ENCODE measurements around the gene SMIM3. TPM values are rescaled to one million over a fixed set of nuclear protein-coding genes. Genes with fewer than 3 reads are reported as not detected.
A peak's percentile ranks its signal among the peaks of the same experiment; 100 is the strongest.

SMIM3 gene
- total RNA-seq (2012; rRNA removed) (36.1 and 37.5 TPM in 2 replicates), polyA plus RNA-seq (2012; rRNA removed) (42.6 and 53.4 TPM in 2 replicates), Bru-seq, nascent RNA (percentile 79 among the genes with signal in this experiment), BruChase-seq, experiment 1, labeled RNA remaining after a 6-hour chase (percentile 66 among the genes with signal in this experiment), BruChase-seq, experiment 2, labeled RNA remaining after a 2-hour chase (percentile 73 among the genes with signal in this experiment)
- polyA plus RNA-seq (2012; cell fraction: cytosol; rRNA removed) = 34.9 and 58.2 TPM in 2 replicates
- polyA plus RNA-seq (2012; cell fraction: nucleus; rRNA removed; ENCODE audit: low replicate concordance) = 10.7 and 26.3 TPM in 2 replicates
- long read RNA-seq, transcript SMIM3-201 (2 exons, 2,332 nt) = major isoform, 41 of 52 reads
- long read RNA-seq, partial matches to known transcripts = 9 of 52 reads
- long read RNA-seq, other reads (novel, unspliced or antisense) = 2 of 52 reads

GRCh38 chr5:150778517-150779396, at the start of gene SMIM3:
TSS of gene SMIM3 (plus strand) at chr5:150778757. CDS start at chr5:150795441, 16,684 bp downstream.
- H4K91ac ChIP-seq (ENCODE audit: insufficient read depth, low read depth, low read length) = peak within 1 kb of the TSS; percentile 97
- in situ Hi-C loops (cut with MboI; ENCODE audit: low sequenced_read_pairs) = no loop called here
- H4K5ac ChIP-seq (ENCODE audit: low read depth, low read length) = peak within 1 kb of the TSS; percentile 76
- H3K9me3 ChIP-seq (ENCODE audit: control insufficient read depth, insufficient read depth, low read length) = no peaks in the 10 kb centered on the region
- peak within 1 kb of the TSS; percentile 93 for H3K18ac ChIP-seq (ENCODE audit: low read depth, low read length)
- CTCF ChIA-PET = interaction anchor here (0.7 to 2.4 kb wide), 7 partner anchors 11 to 473 kb away, joined by 3 to 8 read pairs (median 3); partner anchors contain the start of gene DCTN4
- H3K27ac ChIP-seq (ENCODE audit: insufficient read depth, low read length) = peak within 1 kb of the TSS; percentile 88
- peak within 1 kb of the TSS; percentile 98 for H2AK9ac ChIP-seq (replicated peaks; ENCODE audit: low read depth, low read length, poor library complexity)
- ATAC-seq (ENCODE audit: low read depth) (peak; percentile 79), DNase-seq (peak; percentile 63)
- H2BK5ac ChIP-seq (ENCODE audit: low read depth, low read length, poor library complexity, severe bottlenecking) = peak within 1 kb of the TSS; percentile 98
- H3K4me3 ChIP-seq (ENCODE audit: insufficient read depth, low read depth, low read length) = peak within 1 kb of the TSS; percentile 79
- peak within 1 kb of the TSS; percentile 98 for H2AFZ ChIP-seq (replicated peaks; ENCODE audit: low read length, poor library complexity)
- H3K36me3 ChIP-seq (ENCODE audit: control insufficient read depth, insufficient read depth, low read length) = no peaks in the 10 kb centered on the region
- peak within 1 kb of the TSS; percentile 45 to 96 for H4K8ac ChIP-seq (ENCODE audit: low read depth in 2 of 2, low read length in 2 of 2)
- peak within 1 kb of the TSS; percentile 89 for H3K9ac ChIP-seq (ENCODE audit: low read depth, low read length)
- H2BK20ac ChIP-seq (ENCODE audit: low read depth, low read length) = peak within 1 kb of the TSS; percentile 95
- peaks cover 30% of the 10 kb centered on the region for H3K9me1 ChIP-seq (ENCODE audit: insufficient read depth, low read length)
- peaks cover 10 to 63% of the 10 kb centered on the region in 2 experiments; a peak in 3 of 4 replicates for H3K79me1 ChIP-seq (ENCODE audit: low read depth in 1 of 2, low read length in 2 of 2)
- H3K56ac ChIP-seq (ENCODE audit: extremely low read depth, insufficient read depth, low read length) = peak within 1 kb of the TSS; percentile 85
- BruUV-seq (replicated peaks) = no TSS peak
- H2BK15ac ChIP-seq (ENCODE audit: low read depth, low read length) = peak within 1 kb of the TSS; percentile 100
- peak within 1 kb of the TSS; percentile 98 for H3K4me2 ChIP-seq (ENCODE audit: low read depth, low read length)
- H3K27me3 ChIP-seq (ENCODE audit: control insufficient read depth, insufficient read depth, low read length) = no peaks in the 10 kb centered on the region
- intact Hi-C loops (cut with micrococcal nuclease) = loop anchor here (1.0 kb wide), 1 partner anchor 309 kb away; no protein-coding TSS in a partner anchor
- H3K4ac ChIP-seq (ENCODE audit: low read depth, low read length) = peak within 1 kb of the TSS; percentile 98
- peak within 1 kb of the TSS; percentile 94 for H3K23ac ChIP-seq (ENCODE audit: low read depth, low read length)
- 2% methylated on average over 23 of the region's 59 CpGs; no CpG with 5 or more reads in 1 of the 2 experiments for WGBS, 2 experiments (ENCODE audit: extremely low coverage in 2 of 2, insufficient read length in 1 of 2)
- dilution Hi-C loops (cut with HindIII; ENCODE audit: low sequenced_read_pairs, unreplicated experiment) = no loop called here
- POLR2A ChIA-PET (ENCODE audit: unreplicated experiment) = interaction anchor here (1.1 to 1.8 kb wide), 2 partner anchors 11 to 20 kb away, joined by 4 to 11 read pairs; partner anchors contain the start of gene DCTN4
- H3K4me1 ChIP-seq (ENCODE audit: control insufficient read depth, insufficient read depth, low read length) = peaks cover 27% of the 10 kb centered on the region
- peak within 1 kb of the TSS; percentile 97 for H2BK120ac ChIP-seq (ENCODE audit: low read depth, low read length)
- H2AK5ac ChIP-seq (ENCODE audit: low read depth, low read length) = peak within 1 kb of the TSS; percentile 88
- no peaks in the 10 kb centered on the region; the same call in 1 of the 2 replicates for H4K20me1 ChIP-seq (ENCODE audit: insufficient read depth, low read length)
- H3K14ac ChIP-seq (replicated peaks; ENCODE audit: low read depth, low read length) = peak within 1 kb of the TSS; percentile 99
- 0 out of 2 replicates have a peak, but pooled peaks have one; percentile 23 for TF ChIP-seq SMC3 (IDR thresholded peaks at IDR 0.05; ENCODE audit: low read depth, low read length)
- no peak; the same call in 1 of the 2 replicates for TF ChIP-seq CHD1 (IDR thresholded peaks at IDR 0.05; ENCODE audit: low read depth, low read length)
- peak; percentile 57; the same call in 1 of the 2 replicates for TF ChIP-seq MXI1 (IDR thresholded peaks at IDR 0.05; ENCODE audit: borderline replicate concordance, low read depth, low read length)
- peak; percentile 48 for TF ChIP-seq CTCF (conservative IDR thresholded peaks at IDR 0.05; ENCODE audit: low read depth, low read length)
- TF ChIP-seq MAZ (IDR thresholded peaks at IDR 0.05; ENCODE audit: borderline replicate concordance, low read depth, low read length) = peak; percentile 39; the same call in 1 of the 2 replicates
- no peak for TF ChIP-seq USF2 (IDR thresholded peaks at IDR 0.05; ENCODE audit: low read depth, low read length)
- TF ChIP-seq RAD21 (IDR thresholded peaks at IDR 0.05; ENCODE audit: low read length) = peak; percentile 62
- no peak for TF ChIP-seq CEBPB (IDR thresholded peaks at IDR 0.05; ENCODE audit: low read depth, low read length)
- peak; percentile 45; the same call in 1 of the 2 replicates for TF ChIP-seq POLR2A (IDR thresholded peaks at IDR 0.05; ENCODE audit: low read depth, low read length)
- no peak for TF ChIP-seq NFE2L2 (IDR thresholded peaks at IDR 0.05; ENCODE audit: low read depth, low read length)

All from IMR-90 (cell line).